ENCODE data around the gene CLECL1.

GRCh38 chr12:9779209-9779608 is 46.3 kb upstream of the CLECL1 start:
- no peak for TF ChIP-seq POLR2A (IDR thresholded peaks at IDR 0.05; ENCODE audit: low read depth)
- TF ChIP-seq CTCF (IDR thresholded peaks at IDR 0.05) = no peak
- no peak for TF ChIP-seq EP300 (IDR thresholded peaks at IDR 0.05)
